Prostate gland (tissue), 2 donors: ENCODE measurements around the gene ZNF831. TPM values are rescaled to one million over a fixed set of nuclear protein-coding genes. Genes with fewer than 3 reads are reported as not detected.

Experiments
- DNase-seq: peaks from one replicate; pipeline ENCODE4 v3.0.0-alpha.2; 2019; ENCODE audit warnings: low spot score
- H3K27ac ChIP-seq, 2 donors: fragments of 200-600 bp; sonication (generic); 2 replicates each; pipeline ENCODE4 v1.5.1; 2017 to 2019
- H3K27me3 ChIP-seq: fragments of 200-600 bp; sonication (generic); replicated peaks from 2 replicates; pipeline ENCODE4 v1.5.1; 2019; ENCODE audit not compliant: insufficient read depth
- H3K36me3 ChIP-seq, 2 donors: fragments of 200-600 bp; sonication (generic); 1 replicate in 1 of 2; 2 replicates in 1 of 2; pipeline versions ENCODE4 v1.5.1 to v1.8.1; 2017 to 2019
- H3K4me1 ChIP-seq: fragments of 200-600 bp; sonication (generic); replicated peaks from 2 replicates; pipeline ENCODE4 v1.5.1; 2019
- H3K4me3 ChIP-seq, 2 donors: fragments of 200-600 bp; sonication (generic); 2 replicates each; pipeline ENCODE4 v1.5.1; 2017 to 2019
- H3K9me3 ChIP-seq: fragments of 200-600 bp; sonication (generic); 2 replicates; pipeline ENCODE4 v1.5.1; 2017
- CTCF ChIP-seq, 4 experiments: fragments of 200-600 bp in 2 of 4; fragments of 450-650 bp in 2 of 4; sonication (generic) in 2 of 4; IDR thresholded peaks; 1 replicate in 3 of 4; 2 replicates in 1 of 4; pipeline ENCODE4 v1.5.1; 2016 to 2019; ENCODE audit warnings: antibody characterized with exemption in 4 of 4, mild to moderate bottlenecking in 2 of 4, moderate library complexity in 2 of 4
- POLR2A ChIP-seq: fragments of 450-650 bp; IDR thresholded peaks from one replicate; pipeline ENCODE4 v1.6.1; 2016; ENCODE audit warnings: antibody characterized with exemption, mild to moderate bottlenecking
- POLR2AphosphoS5 ChIP-seq: sonication (generic); formaldehyde crosslinking; IDR thresholded peaks from one replicate; pipeline ENCODE4 v1.6.1; 2017; ENCODE audit warnings: antibody characterized with exemption
- WGBS: methylation state at CpG from one replicate; pipeline ENCODE4 v1.1.5; 2018; 5-methylcytosine and 5-hydroxymethylcytosine counted together
- intact Hi-C: fragments of 100-400 bp; cut with DNase I; formaldehyde crosslinking; loops from one replicate; pipeline ENCODE4 v1.14.2; 2022
- total RNA-seq, 2 donors: library from RNA; depleted of rRNA; stranded (reverse); fragments of >200 nt; gene quantifications; one replicate each; pipeline ENCODE4 v1.1.0, GENCODE V29; 2016

Gene ZNF831
- total RNA-seq, 2 donors from 2014 or later: 0.46 to 1.1 TPM

GRCh38 chr20:59230385-59230784, 66.8 kb downstream of the ZNF831 start:
- Histone ChIP-seq H3K4me3 (no peak overlapping the region), H3K27me3 (no peaks in the 10 kb centered on the region), H3K27ac (no peak overlapping the region), H3K4me1 (no peaks in the 10 kb centered on the region), H3K36me3 (no peaks in the 10 kb centered on the region), H3K9me3 (no peaks in the 10 kb centered on the region)
- no peak for DNase-seq
- 100% methylated on average over 1 of the region's 1 CpG for WGBS
- TF ChIP-seq CTCF (IDR thresholded peaks at IDR 0.05) (no peak), POLR2AphosphoS5 (no peak)
- intact Hi-C loops: loop anchor here (10.0 kb wide), 1 partner anchor 64 kb away; no protein-coding TSS in a partner anchor

- WGBS: 35% methylated on average over 8 of the region's 8 CpGs
Observed at GRCh38 chr20:59231124-59231804, 67.6 kb downstream of the ZNF831 start.

GRCh38 chr20:59232618-59233017, 69.0 kb downstream of the ZNF831 start:
- Histone ChIP-seq H3K27me3 (no peaks in the 10 kb centered on the region), H3K4me3 (no peak overlapping the region), H3K9me3 (no peaks in the 10 kb centered on the region), H3K36me3 (no peaks in the 10 kb centered on the region), H3K4me1 (no peaks in the 10 kb centered on the region), H3K27ac (no peak overlapping the region)
- WGBS: 33% methylated on average over 3 of the region's 3 CpGs
- TF ChIP-seq POLR2A (no peak), CTCF (IDR thresholded peaks at IDR 0.05) (no peak), POLR2AphosphoS5 (no peak)
- intact Hi-C loops: loop anchor here (10.0 kb wide), 1 partner anchor 62 kb away; no protein-coding TSS in a partner anchor
- no peak for DNase-seq

More at GRCh38 chr20:59231124-59231804, 67.6 kb downstream of the ZNF831 start:
- no peaks in the 10 kb centered on the region for H3K4me1 ChIP-seq
- intact Hi-C loops: loop anchor here (10.0 kb wide), 1 partner anchor 64 kb away; no protein-coding TSS in a partner anchor
- TF ChIP-seq POLR2AphosphoS5 (no peak), POLR2A (no peak), CTCF (IDR thresholded peaks at IDR 0.05) (no peak)
- no peaks in the 10 kb centered on the region for H3K9me3 ChIP-seq
- no peaks in the 10 kb centered on the region for H3K27me3 ChIP-seq
- no peak overlapping the region for H3K4me3 ChIP-seq
- H3K36me3 ChIP-seq: no peaks in the 10 kb centered on the region
- no peak for DNase-seq
- no peak overlapping the region for H3K27ac ChIP-seq

- Histone ChIP-seq H3K36me3 (no peaks in the 10 kb centered on the region), H3K4me3 (no peak overlapping the region), H3K9me3 (no peaks in the 10 kb centered on the region), H3K27me3 (no peaks in the 10 kb centered on the region), H3K27ac (no peak overlapping the region), H3K4me1 (no peaks in the 10 kb centered on the region)
- intact Hi-C loops: loop anchor here (10.0 kb wide), 1 partner anchor 60 kb away; no protein-coding TSS in a partner anchor
- WGBS: 92% methylated on average over 5 of the region's 5 CpGs
- TF ChIP-seq POLR2A: no peak
- TF ChIP-seq POLR2AphosphoS5: no peak
- no peak for DNase-seq
Observed at GRCh38 chr20:59235226-59235625, 71.6 kb downstream of the ZNF831 start.

GRCh38 chr20:59240006-59240405, 76.4 kb downstream of the ZNF831 start:
- Histone ChIP-seq H3K27me3 (no peaks in the 10 kb centered on the region), H3K36me3 (no peaks in the 10 kb centered on the region), H3K4me3 (no peak overlapping the region), H3K4me1 (no peaks in the 10 kb centered on the region), H3K27ac (no peak overlapping the region), H3K9me3 (no peaks in the 10 kb centered on the region)
- no peak for DNase-seq
- intact Hi-C loops: no loop called here
- TF ChIP-seq POLR2A (no peak), POLR2AphosphoS5 (no peak), CTCF (IDR thresholded peaks at IDR 0.05) (no peak)
- 72% methylated on average over 4 of the region's 4 CpGs for WGBS
